SIG-M5 treated with dmso at 0.1 percent for 504 hours (cell line): ENCODE measurements around the gene CDX1.

Experiments
- DNase-seq: peaks from one replicate; lab custom pipeline; 2025; ENCODE audit not compliant: unreplicated experiment; lab: John Stamatoyannopoulos, UW

The CDX1 gene

DNA sequence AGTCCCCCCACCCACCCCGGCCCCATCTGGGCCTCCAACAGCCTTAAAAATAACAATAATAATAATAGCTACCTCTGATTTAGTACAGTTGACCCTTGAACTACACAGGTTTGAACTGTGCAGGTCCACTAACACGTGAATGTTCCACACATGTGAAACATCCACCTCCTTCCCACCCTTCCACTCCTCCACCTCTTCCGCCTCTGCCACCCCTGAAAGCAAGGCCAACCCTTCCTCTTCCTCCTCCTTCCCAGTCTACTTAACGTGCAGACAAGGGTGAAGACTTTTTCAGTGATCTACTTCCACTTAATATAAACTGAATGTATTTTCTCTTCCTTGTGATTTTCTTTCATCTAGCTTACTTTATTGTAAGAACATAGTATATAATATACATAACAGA is 21.7 kb upstream of the CDX1 start:
- DNase-seq, result no peak

DNA sequence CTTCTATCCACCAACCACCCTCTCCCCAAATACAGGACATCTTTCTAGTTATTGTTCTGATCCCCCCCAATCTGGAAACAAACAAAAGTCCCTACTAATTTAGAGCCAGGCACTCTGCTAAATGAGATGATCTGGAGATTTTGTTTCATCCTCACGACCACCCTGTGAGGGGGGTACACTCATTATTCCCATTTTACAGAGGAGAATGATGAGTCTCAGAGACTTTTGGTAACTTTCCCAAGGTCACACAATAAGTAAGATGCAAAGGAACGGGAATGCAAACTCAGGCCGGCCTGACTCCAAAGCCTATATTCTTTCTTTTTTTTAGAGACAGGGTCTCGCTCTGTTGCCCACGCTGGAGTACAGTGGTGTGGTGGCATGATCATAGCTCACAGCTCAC is 20.3 kb upstream of the CDX1 start:
- no peak for DNase-seq

DNA sequence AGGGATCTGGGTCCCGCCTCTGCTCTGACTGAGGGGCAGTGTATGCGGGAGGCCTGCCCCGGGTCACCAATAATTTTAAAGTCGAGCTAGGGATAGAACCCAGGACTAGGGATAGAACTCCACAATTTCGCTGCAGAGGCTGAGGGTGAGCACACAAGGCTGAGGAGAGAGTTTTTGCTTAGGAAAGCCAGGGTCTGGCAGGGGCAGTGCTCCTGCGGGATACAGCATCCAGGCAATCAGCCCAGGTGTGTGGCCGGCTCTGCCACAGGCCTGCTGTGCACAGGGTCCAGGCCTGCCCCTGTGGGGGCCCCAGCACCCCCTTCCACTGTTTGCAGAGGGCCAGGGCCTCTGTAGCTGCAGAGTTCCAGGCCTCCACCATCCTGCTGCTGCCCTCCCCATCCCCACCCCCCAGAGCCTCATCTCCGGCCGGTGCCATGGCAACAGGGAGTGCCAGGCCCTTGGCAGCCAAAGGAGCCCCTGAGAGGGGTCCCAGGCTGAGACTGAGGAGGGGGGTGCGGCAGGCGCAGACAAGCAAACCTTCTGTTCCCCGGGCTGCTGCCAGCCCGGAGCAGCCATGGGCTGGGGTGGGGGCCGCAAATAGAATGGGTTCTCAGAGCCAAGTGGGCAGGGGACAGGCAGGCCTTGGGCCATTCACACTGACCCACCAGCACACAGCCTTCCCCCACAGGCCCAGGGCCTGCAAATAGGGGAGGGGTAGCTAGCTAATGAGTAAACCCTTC is 19.5 kb upstream of the CDX1 start:
- no peak for DNase-seq

DNA sequence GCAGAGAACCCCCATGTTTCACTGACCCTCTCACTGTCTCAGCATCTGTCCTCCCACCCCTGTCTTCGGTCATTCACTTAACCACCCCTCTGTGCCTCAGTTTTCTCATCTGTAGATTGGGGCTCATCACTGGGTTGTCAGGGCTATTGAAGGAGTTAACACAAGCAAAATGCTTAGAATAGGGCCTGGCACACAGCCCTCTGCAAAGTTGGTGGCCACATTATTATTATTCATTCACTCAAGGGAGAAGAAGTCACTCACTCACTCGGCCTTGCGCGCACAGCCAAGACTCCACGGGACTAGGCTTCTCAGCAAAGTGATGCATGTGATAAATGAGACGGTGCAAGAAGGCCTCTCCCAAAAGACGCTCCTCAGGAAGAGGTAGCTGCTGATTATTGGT is 18.9 kb upstream of the CDX1 start:
- DNase-seq, result no peak

DNA sequence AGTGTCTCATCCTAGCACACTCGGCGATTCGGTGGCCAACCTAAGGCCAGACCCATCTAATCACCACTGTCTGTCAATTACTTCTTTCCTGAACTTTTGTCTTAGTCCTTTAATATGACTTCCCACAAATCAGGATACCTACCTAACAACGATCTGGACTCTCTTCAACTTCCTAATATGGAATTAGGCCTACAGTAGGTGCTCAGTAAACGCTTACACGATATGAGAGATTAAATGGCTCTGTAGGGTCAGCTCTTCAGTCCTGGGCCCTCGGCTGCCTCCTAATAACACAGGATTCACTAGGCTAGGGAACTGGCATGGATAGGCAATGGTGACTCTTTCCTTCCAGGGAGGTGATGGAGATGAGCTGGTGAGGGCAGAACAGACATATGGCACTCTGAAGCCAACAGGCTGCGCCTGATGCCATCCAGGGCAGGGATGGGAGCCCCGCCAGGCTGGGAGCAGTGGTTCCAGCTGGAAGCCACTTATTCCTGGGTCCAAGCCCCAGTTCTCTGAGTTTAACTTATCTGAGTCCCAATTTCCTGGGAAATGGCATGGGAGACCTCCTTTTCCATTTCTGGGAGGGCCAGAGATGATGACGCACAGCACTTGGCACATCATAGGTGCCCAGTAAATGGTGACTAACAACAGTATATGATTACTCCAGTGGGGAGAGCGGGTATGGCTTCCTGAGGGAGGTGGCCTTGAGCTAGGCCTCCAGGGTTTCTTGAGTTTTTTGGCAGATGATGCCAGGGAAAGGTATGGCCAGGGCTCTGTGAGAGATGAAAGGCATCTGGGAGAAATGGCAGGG is 18.3 kb upstream of the CDX1 start:
- no peak for DNase-seq

DNA sequence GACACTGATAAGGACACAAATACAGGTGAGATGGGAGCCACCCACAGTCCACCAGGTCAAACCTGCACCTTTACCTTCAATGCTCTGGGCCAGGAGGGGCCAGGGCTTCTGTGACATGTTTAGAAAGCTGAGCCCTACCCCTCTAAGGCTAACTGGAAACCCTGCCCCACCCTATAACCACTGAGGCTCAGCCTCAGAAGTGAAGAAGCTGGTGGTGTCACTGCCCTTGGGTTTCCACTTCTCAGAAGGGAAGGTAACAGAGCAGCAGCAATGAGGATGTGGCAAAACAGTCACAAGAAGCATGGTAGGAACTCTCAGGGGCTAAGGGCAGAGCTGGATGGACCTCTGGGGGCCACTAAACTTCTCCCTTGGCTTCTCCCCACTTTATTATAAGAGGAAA is 17.0 kb upstream of the CDX1 start:
- DNase-seq, result no peak

DNA sequence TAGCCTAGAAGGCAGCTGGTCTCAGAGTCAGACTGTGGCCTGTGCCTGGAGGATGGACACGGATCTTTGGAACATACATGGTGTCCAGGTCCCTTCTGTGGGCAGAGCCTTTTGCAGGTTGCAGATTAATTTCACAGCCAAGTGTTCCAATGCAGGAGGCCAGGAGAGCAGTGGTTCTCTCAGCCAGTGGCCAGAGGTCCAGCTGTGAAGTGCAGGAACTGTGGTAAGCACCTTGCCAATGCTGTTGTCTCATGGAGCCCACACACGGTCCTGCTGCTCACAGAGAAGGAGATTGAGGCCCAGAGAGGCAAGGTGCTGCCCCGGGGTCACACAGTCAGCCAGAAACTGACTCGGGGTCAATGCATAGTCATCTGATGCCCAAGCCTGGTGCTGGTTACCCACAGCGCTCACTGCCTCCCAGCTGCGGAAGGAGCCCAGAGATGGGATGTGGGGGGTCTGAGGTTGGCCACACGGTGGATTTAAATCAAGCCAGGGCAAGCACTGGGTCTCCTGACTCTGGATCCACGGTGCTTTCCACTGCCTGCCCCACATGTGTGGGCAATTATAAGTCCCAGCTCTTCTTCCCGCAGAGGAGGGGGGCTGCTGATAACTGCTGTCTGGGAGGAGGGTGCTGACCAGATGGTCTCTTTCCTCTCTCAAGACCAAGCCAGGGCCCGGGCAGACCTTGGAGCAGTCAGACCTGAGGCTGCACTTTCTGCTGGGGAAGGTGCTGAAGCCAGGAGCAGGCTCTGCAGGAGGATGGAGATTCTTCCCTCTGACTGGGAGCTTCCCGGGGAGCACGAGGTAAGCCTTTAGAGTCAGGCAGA is 13.7 kb upstream of the CDX1 start:
- no peak for DNase-seq

DNA sequence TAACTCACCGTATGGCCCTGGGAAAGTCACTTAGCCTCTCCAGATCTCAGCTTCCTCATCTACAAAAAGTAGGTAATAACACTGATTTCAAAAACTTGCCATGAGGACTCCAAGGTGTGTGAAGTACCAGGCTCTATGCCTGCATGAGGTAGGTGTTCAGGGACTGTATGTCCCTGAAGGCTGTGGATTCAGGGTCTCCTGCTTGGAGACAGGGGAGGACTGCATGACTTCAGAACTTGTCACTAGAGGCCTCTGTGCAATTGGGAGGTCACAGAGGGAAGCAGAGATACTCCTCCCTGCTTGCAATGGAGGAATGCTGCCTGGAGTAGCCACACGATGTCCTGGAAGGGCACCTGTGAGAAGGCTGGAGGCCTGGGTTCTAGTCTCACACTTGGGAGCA is 13.1 kb upstream of the CDX1 start:
- DNase-seq, result no peak

DNA sequence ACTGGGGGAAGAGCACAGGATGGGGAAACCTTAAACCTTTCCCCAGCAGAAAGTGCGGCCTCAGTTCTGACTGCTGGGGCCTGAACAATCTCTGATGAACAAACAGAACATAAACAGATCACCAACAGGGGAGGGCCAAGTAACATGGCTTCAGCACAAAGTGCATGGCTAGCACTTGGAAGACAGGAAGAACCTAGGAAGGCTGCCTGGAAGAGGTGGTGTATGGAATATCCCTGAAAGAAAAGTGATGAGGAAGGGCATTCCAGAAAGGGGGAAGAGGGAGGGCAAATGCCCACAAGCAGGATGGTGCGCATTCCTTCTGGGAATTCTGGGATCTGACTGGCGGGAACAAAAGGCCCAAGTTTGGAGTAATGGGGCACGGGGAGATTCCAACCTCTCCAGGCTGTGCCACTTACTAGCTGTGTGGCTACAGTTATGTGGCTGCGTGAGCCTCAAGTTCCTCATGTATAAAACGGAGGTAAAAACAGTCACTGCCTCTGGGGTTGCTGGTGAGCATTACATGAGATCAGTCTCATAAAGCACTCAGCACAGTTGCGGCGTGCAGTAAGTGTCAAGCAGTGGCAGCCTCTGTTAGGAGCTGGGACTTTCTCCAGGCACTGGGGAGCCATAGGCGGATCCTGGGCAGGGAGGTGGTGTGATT is 12.5 kb upstream of the CDX1 start:
- peak; percentile 71 for DNase-seq

DNA sequence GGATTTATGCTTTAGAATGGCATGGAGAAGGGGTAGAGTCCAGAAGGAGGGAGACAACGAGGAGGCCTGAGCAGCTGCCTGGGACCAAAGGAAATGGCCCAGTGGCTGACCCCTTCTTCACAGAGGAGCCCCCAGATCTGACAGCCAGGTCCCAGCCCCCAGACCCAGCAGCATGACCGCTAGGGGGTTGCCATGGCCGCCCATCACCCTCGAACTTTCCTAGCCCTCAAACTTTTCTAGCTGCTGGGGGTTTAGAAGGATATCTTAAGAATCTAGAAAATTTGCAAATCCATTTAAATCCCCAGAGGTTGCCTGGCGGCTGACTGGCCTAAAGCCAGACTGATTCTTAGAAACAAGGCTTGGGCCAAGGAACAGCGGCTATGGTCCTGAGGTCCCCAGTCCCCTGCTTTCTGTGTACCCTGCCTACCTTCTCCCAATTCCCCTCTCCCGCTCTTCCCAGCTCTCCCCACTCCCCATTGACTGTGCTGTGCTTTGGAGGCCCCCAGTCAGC is 11.9 kb upstream of the CDX1 start:
- DNase-seq, result no peak

DNA sequence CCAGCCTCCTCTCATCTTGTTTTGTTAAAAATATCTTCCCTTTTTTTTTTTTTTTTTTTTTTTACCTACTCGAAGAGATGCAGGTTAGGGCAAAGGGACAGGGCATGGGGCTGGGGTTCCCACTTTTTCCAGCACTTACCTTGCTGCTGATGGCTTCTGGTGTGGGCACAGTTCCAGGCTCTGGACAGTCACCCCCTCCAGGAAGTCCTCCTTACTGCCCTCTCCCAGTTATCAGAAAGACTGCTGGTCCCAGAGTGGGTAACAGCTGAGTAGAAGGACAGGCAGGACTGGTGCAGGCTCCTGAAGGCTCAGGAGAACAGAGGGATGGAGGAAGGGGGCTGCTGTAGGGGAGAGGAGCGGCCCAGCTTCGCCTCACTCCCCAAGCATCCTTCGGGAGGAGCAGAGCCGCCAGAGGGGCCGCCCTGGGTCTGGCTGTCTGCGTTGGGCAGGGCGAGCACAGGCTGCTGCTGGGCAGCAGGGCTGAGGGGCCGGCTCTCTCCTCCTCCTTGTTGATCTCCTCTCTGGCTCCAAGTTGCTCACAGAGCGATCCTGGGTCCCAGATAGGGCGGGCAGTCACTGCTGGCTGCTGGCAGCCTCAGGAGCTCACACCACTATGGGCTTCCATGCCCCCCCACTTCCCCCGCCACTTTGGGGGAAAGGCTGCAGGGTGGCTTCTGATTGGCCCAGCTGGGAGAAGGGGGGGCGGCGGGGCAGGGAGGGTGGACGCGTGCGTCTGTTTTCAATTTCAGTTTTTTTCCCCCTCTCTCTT is 11.1 kb upstream of the CDX1 start, which contains the start of gene PDGFRB:
PDGFRB (minus strand) TSS at position 588 of the 769 bp plus-strand sequence. CDS start 18,798 bp downstream, outside the sequence.
- no peak for DNase-seq

DNA sequence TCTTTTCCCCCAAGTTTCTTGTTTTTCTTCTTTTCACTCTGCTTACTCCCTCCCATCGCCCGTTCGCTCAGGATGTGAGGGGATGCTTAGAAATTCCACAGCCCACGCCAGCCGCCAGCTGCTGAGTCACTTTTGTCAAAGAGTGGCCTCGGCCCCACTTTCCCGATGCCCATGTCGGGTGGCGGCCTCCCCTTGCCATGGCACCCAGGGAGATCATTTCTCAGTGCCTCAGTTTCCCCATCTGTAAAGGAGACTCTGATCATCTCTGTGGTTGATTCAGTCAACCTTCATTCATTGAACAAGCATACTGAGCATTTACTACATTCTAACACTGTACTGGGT is 10.6 kb upstream of the CDX1 start:
- DNase-seq, result no peak

DNA sequence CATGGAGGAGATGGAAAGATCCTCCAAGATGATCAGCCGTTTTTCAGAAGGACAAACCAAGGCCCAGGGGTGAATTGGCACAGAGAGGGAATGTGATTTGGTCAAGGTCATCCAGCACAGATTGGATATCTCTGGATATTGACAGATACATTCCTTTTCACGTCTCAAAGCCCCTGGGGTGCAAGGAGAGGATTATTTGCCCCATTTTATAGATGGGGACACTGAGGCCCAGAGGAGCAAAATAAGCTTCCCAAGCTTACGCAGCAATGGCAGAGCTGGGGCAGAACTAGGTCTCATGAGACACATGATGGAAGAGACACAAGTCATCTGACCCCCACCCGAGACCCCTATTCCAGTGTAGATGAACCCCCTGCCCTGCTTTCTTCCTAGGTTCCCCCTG is 10.0 kb upstream of the CDX1 start:
- DNase-seq, result no peak

DNA sequence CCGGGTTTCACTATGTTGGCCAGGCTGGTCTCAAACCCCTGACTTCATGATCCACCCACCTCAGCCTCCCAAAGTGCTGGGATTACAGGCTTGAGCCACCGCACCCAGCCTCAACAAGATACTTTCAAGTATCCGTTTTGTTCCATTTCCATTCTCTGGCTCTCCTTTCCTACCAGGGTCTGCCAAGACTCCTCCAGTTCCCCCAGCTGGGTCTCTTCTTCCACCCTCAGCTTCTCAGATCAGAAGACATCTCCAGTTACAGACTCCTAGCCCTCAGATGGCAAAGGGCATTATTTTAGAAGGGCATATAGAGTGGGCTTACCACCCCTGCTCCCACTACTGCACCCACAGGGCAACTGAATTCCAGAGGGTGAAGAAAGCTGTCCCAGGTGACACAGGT is 9.4 kb upstream of the CDX1 start:
- no peak for DNase-seq

DNA sequence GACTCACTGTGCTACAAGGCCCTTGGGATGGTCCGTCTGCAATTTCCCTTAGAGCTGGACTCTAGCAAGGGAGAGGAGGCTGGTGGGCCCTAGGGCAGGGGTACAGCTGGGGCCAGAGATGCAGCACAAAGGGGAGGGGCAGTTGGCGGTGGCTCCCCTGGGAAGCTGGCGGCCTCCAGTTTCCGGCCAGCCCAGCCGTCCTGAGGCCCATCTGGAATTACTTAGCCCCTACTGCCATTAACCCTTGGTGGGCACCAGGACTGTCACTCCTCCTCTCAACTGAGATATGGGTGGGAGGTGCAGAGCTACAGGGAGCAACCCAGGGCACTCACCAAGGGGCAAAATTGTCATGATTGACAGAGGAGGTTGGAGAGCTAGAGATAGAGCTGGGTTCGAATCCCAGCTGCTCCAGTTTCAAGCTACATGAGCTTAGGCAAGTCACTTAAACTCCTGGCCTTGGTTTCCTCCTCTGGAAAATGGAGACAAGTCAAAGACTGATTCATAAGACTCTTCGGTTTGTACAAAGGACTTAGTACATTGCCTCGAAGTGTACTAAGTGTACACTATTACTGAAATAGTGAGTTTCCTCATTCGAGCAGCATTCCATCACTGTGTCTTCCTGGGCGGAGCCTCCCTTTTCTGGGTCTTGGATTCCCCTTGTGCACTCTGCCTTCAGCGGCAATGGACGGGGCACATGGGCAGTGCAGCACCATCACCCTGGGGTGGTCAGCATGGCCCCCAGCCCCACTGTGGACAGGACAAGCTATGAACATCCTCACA is 8.2 kb upstream of the CDX1 start:
- no peak for DNase-seq

DNA sequence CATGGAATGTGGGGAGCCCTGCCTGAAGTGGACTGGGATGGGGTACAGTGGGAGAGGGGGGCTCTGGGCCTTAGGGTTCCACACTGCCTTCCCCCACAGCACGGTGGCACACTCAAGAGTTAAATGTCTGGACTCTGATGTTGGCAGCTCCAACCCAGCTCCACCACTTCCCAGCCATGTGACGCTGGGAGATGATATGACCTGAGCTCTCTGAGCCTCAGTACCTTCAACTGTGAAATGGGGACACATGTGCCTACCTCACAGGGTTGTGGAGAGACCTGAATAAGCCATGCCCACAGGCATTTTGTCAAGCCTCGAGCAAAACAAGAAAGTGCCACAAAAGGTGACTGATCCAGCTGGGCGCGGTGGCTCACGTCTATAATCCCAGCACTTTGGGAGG is 7.5 kb upstream of the CDX1 start:
- no peak for DNase-seq

DNA sequence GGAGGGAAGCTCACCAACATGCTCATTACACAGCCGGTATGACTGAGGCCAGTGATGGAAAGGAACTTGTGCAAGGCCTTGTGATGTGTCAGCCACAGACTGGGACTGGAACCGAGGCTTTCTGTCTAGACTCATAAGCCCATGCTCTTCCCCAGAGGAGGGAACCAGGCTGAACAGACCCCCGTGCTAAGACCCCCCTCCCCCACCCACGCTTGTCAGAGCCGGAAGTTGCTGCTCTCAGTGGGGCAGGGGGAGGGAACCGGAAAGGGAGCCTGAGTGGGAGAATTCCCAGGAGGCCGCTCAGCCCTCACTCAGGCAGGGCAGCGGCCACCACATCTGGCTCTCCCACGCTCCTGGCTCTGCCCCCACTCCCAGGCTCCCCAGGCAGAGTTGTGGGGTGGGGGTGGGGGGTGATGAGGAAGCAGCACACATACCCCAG is 6.8 kb upstream of the CDX1 start:
- no peak for DNase-seq

DNA sequence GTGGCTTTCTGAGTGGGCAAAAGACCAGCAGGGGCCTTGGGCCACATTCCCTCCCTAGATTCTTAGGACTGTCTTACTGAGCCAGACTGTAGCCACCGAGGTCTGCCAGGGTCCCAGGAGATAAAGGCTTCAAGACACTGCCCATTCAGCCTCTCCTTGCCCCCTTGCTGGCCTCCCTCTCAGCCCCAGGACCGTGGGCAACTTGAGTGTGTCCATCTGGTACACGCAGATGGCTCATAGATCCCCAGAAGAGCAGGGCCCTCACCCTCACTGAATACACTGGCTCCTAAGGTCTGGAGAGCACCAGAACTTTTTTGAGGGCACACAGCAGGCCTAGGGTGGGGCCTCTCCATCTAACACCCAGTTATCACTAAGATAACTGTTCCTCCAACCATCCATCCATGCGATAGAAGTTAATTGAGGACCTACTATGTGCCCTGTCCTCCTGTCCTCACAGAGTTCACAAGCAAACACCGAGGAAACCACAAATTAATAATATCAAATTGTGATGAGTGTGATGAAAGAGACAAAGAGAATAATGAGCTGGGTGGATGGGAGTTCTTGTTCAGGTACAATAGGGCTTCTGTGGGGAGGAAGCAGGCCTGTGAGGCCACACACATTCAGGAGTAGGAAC is 6.0 kb upstream of the CDX1 start:
- DNase-seq, result no peak
